ENCODE measurements around the gene TSC22D4. TPM values are rescaled to one million over a fixed set of nuclear protein-coding genes. Genes with fewer than 3 reads are reported as not detected.

The TSC22D4 gene
- total and polyA plus RNA-seq, 9 of the 15 experiments (the other 6 are each of a cell fraction or from before 2014, with no cell fraction given), result 0.37 to 107 (median 28.7) TPM

GRCh38 chr7:100433592-100434296 is 45.3 kb downstream of the TSC22D4 start (continued):
- TF ChIP-seq CGGBP1 (CRISPR knock-in tag; IDR thresholded peaks at IDR 0.05), result 0 out of 2 replicates have a peak, but pooled peaks have one; percentile 13
- TF ChIP-seq ZNF583 (CRISPR knock-in tag; IDR thresholded peaks at IDR 0.05), result no peak

- Histone ChIP-seq H2AFZ (ENCODE audit: low read depth, low read length) (no peak overlapping the region), H3K9ac (ENCODE audit: insufficient read depth in 1 of 2, low read depth in 2 of 2, low read length in 2 of 2) (peak overlapping the region in 1 of 2 experiments; percentile 97; a peak in 2 of 4 replicates), H4K20me1 (replicated peaks; ENCODE audit: control insufficient read depth, insufficient read depth, low read length) (peaks cover 26% of the 10 kb centered on the region), H3K27ac (ENCODE audit: extremely low read depth, low read depth, low read length) (peak overlapping the region; percentile 96), H3K79me2 (ENCODE audit: control insufficient read depth, insufficient read depth, low read length) (peaks cover 71% of the 10 kb centered on the region), H3K36me3 (ENCODE audit: control insufficient read depth, insufficient read depth, low read length) (peaks cover 51% of the 10 kb centered on the region), H3K9me1 (ENCODE audit: control insufficient read depth, insufficient read depth, low read length) (peaks cover 15% of the 10 kb centered on the region), H3K9me3 (replicated peaks; ENCODE audit: control insufficient read depth, insufficient read depth, low read depth, low read length) (no peaks in the 10 kb centered on the region), H3K4me3 (no peak overlapping the region), H3K4me2 (ENCODE audit: insufficient read depth, low read length) (no peak overlapping the region; the same call in 1 of the 2 replicates), H3K27me3 (ENCODE audit: control insufficient read depth in 2 of 2, insufficient read depth in 2 of 2, low read length in 2 of 2) (no peaks in the 10 kb centered on the region), H3K4me1 (replicated peaks in 1 of 2; ENCODE audit: control insufficient read depth in 2 of 2, insufficient read depth in 2 of 2, low read length in 2 of 2) (peaks cover 50 to 76% of the 10 kb centered on the region in 2 experiments)
- POLR2A ChIA-PET, result interaction anchor here (5.4 kb wide), 1 partner anchor 11 kb away, joined by 29 read pairs; no protein-coding TSS in a partner anchor
- ATAC-seq, result no peak
- no peak for DNase-seq (ENCODE audit: extremely low read depth in 1 of 4, low spot score in 3 of 4)
- WGBS (ENCODE audit: insufficient coverage, low coverage, missing lambda C conversion rate), result 78% methylated on average over 4 of the region's 4 CpGs
- intact Hi-C loops (cut with micrococcal nuclease) (no loop called here), in situ Hi-C loops (cut with MboI) (no loop called here)
- no peak for FAIRE-seq
- CTCF ChIA-PET (ENCODE audit: low intra/inter-chr PET ratio), result no interaction called here
- BruUV-seq (replicated peaks), result no TSS peak
- TF ChIP-seq SRF (CRISPR knock-in tag; IDR thresholded peaks at IDR 0.05) (no peak), ZNF592 (IDR thresholded peaks at IDR 0.05) (0 out of 2 replicates have a peak, but pooled peaks have one; percentile 5), RBFOX2 (IDR thresholded peaks at IDR 0.05; ENCODE audit: low read depth, low read length) (peak; percentile 35; the same call in 1 of the 2 replicates), ZNF780A (CRISPR knock-in tag; IDR thresholded peaks at IDR 0.05) (no peak), ZNF140 (CRISPR knock-in tag; IDR thresholded peaks at IDR 0.05) (no peak), EGR1 (conservative IDR thresholded peaks at IDR 0.05) (no peak), GTF2A2 (tag; IDR thresholded peaks at IDR 0.05) (no peak)
Measured at GRCh38 chr7:100433276-100433591, 45.8 kb downstream of the TSC22D4 start.

Data from K562 (cell line).